ENCODE data around the gene RAPGEF1.
"Not testable (repeated sequence)": the region's sequence is repeated elsewhere in the genome, so short reads cannot be mapped to it uniquely, and the experiment has no call there.

The RAPGEF1 gene

DNA sequence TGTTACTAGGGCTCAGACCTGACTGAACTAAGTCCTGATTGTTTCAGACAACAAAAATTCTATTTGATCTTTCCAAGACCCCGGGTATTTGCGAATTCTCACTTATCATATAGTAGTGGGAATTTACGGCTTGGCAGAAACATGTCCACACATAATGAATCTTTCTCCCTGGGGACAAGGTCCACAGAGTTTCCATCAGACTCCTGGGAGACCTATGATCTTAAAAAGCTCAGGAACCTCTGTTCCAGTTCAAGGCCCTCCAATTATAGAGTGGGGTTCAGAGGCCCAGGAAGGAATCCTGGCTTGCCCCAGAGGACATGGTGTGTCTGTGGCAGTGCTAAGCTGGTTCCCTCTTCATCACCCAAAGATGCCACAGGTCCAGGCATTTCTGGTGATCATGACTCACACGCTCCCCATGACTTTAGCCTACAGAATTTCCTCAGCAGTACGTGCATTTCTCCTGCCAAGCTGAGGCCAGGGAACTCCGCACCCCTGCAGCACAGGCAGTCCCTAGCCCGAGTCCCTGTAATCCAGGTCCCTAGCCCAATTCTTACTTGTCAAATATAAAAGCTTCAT is 12.6 kb downstream of the RAPGEF1 start:
- DNase-seq: no peak

GRCh38 chr9:131724683-131725082 is 15.2 kb downstream of the RAPGEF1 start:
- no peak for DNase-seq

GRCh38 chr9:131723632-131724031 is 16.2 kb downstream of the RAPGEF1 start:
- no peak for DNase-seq

DNA sequence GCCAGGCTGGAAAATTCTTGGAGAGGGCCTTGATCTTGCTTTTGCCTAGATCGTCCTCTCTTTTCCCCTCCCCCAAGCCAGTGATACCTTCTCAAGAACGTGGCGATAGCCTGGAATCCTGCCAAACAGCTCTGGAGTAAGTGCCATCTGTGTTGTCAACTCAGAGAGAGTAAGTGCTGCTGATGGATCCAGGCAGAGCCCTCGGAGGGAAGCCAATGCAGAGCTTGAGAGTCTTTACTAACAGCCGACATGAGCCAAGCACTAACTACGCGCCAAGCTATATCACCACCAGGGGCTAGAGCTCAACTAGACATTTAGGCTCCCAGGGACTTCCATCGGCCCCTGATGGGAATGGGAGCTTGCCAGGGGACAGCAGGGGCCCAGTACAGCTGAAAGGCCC is 17.6 kb downstream of the RAPGEF1 start:
- no peak for DNase-seq

GRCh38 chr9:131721076-131721475 is 18.8 kb downstream of the RAPGEF1 start:
- no peak for DNase-seq

DNA sequence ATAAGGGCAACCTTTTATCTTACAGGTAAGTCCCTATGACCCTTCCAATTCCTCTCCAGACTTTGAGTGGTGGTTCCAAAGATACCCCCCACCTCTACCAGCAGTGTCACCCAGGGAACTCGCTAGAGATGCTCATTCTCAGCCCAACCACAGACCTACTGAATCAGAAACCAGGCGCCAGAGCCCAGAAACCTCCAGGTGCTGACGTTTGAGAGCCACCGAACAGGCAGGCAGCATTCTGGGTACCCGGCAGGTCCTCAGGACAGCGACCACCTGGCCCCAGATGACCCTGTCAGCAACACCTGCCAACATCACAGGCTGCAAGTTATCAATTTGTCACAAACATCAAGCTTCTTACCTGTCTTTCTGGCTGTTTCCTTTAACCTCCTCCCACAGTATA is 19.5 kb downstream of the RAPGEF1 start:
- DNase-seq: no peak

DNA sequence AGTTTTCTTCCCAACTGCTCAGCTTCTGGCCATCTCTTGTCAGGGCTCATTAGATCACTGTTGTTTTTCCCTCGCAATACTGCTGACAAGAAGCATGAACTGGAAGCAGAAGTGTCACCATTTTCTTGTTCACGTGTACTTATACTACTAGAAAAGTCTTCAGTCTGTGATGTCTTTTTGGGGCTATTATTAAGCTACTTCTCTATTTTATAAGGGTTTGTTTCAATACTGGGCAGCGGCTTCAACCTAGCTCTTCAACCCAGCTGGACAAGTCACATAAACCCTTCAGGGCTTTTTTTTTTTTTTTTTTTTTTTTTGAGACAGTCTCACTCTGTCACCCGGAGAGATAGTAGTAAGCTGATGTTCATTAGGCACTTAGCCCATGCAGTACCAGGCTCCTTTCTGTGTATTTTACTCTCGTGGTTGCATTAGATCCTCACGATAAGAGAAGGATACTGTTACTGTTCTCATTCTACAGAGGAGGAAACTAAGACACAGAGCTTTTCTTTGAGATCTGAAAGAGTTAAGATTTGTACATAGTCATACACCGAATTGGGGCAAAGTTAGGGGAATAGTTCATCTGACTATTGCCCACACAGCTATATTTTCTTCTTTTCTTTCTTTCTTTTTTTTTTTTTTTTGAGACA is 20.5 kb downstream of the RAPGEF1 start:
- DNase-seq: no peak

DNA sequence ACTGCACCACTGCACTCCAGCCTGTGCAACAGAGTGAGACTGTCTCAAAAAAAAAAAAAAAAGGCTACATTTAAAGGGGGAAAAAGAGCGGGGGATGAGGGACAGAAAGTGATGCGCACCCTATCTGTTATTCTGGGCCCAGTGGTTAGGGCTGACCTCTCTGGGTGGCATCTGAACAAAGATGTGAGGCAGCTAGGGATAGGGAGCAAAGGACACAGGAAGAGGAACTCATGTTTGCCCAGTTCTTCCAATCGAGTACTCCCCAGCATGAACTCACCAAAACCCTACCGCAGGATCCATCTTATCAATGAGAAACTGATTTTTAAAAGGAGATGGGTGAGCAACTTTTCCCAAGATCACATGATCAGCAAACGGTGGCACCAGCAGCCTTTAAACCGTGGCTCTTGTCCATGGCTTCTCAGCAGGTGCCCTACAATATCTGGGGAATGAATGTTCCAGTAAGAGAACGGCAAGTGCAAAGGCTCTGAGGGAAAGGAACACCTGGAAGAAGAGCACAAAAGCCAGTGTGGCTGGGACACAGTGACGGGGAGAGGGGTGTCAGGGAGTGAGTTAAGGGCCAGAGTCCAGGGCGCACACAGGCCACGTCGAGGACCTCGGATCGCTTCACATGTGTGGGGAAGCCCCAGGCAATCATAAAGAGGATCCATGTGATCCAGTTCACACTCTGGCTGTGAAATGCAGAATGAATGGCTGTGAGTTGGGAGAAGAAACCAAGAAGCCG is 22.0 kb downstream of the RAPGEF1 start:
- no peak for DNase-seq

DNA sequence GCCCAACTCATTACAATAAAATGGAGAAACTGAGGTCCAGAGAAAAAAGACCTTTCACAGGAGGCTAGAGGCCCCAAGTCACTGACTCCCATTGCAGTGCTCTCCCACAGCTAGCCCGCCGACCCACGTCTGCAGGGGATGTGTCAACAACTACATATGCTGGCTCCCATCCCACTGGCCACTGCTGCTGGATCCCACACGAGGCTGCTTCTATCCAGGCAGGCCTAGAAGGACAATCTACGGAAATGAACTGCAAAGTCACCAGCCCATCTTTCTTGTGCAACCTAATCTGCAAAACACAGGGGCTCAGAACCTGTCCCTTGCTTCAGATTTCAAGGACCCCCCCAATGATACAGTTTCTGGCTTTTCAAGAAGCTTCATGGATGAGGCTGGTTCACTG is 24.0 kb downstream of the RAPGEF1 start:
- no peak for DNase-seq

GRCh38 chr9:131714821-131715220 is 25.1 kb downstream of the RAPGEF1 start:
- DNase-seq: no peak

- no peak for DNase-seq
Measured at GRCh38 chr9:131714161-131714646, 25.7 kb downstream of the RAPGEF1 start.

DNA sequence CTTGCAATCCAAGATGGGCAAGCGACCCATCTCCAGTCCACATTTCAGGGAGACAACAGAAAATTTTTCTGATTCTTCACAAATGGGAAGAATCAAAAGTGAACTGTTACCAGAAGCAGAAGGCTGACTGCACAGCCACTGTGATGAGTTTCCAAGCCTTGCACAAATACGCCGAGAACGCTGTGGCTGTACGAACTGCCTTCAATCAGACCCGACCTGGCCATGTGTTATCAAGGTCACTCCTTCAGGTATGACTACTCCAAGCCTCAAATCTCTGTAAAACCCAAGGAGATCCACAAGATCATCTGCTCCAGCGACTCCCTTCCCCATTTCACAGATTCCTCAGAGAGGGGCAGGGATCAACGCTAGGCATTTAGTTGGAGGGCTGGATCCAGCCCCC is 26.9 kb downstream of the RAPGEF1 start:
- no peak for DNase-seq

DNA sequence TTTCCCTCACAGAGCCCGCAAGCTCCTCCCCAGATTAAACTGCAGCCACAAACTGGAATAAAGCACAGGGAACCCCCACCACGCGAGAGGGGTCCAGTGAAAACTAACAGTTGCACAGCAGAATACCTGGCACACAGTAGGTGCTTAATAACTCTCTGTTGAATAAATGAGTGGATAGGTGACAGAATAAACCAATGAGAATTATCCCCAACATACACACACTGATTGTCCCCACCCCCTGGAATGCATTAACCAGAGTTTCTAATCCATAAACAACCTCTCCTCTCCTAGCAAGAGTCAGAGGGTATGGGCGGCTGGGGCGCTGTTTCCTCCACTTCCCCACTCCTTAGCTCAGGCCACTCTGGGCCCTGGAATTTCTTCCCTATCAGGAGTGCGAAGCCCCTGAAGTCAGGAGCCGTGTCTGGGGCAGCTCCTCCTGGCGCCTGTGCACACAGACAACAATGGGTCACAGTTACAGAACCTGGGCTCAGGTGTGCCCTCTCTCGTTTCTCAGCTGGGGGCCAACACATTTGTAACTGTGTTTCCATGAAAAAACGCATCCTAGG is 27.6 kb downstream of the RAPGEF1 start:
- no peak for DNase-seq

DNA sequence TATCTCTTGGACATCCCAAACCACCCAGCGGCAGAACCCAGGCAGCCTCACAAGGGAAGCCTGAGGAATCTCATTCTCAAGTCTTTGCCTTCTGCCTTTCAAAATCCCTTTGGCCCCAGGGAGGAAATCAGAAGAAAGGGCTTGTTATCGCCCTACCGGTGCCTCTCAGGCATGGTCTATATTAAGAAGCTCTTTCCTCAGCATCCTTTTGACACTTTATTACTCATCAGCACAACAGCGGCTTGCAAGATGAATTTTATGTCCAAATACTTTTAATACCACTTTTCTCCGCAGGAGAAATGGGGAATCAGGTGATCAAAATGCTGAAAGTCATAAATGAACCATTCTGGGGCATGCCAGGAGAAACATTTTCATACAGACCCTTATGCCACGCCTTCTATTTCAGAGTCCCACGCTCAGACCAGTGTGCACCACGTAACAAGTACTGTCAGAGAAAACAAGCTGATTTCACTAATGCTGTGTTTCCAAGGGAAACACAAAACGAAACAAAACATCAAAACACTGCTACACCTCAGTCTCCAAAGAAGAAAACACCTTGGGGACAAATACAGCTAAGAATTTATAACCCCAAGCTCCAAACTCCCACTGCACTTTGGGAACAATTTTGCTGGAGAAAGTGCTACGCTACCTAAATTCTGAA is 30.0 kb downstream of the RAPGEF1 start:
- no peak for DNase-seq

DNA sequence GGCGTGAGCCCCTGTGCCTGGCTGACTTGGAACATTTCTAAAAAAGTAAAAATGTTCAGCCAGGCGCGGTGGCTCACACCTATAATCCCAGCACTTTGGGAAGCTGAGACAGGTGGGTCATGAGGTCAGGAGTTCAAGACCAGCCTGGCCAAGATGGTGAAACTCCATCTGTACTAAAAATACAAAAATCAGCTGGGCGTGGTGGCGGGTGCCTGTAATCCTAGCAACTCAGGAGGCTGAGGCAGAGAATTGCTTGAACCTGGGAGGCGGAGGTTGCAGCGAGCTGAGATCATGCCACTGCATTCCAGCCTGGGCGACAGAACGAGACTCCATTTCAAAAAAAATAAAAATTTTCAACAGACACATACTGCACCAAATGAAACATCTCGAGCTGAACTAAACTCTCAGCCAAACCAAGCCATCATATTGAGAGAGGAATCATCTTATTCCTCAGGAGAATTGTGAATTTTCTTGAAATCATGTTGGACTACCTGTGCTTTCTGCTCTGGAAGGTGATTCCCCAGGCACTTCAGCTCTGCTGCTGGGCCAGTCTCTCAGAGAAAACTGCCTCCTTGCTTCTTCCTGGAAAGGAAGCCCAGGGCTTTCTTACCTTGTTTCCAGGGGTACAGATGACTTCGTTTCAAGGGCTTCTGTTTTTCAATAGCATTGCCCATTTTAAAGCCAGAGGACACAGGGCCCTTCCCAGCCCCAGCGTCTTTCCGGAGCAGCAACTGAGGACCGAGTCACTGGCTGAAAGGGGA is 30.7 kb downstream of the RAPGEF1 start:
- DNase-seq: not testable (repeated sequence)

GRCh38 chr9:131708226-131709002 is 31.5 kb downstream of the RAPGEF1 start:
- DNase-seq: no peak

GRCh38 chr9:131707733-131708157 is 32.1 kb downstream of the RAPGEF1 start:
- no peak for DNase-seq

GRCh38 chr9:131707050-131707449 is 32.8 kb downstream of the RAPGEF1 start:
- no peak for DNase-seq

DNA sequence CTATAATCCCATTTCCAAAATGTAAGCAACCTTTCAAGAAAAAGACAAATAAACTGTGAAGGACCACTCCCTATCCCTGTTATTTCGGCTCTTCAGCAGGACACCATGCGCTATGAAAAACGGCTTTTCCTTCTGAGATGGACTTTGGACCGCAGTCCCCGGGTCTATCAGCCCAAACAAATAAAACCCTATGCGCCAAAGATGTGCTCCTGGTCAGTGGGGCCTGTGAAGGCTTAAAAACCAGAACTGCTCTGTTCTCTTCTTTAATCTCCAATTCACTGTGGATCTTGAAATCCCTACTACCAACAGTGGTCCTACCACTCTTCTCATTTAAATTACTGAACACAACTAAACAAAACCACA is 33.3 kb downstream of the RAPGEF1 start:
- DNase-seq: no peak

DNA sequence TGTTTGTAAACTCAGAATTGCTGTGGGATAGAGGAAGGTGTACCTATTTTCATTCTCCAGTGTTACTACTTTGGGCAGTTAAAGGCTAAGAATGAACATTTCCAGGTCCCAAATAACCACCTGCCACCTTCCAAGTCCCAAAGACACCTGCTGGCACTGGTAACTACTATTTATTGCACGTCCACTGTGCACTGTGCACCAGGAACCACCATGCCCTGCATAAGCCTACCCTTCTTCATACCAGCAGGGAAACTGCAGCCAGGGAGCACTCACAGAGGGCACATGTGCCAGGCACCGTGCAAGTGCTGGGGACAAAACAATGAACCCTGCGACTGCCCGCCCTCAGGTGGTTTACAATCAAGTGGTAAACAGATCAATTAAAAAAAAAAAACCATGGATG is 34.9 kb downstream of the RAPGEF1 start:
- DNase-seq: no peak

DNA sequence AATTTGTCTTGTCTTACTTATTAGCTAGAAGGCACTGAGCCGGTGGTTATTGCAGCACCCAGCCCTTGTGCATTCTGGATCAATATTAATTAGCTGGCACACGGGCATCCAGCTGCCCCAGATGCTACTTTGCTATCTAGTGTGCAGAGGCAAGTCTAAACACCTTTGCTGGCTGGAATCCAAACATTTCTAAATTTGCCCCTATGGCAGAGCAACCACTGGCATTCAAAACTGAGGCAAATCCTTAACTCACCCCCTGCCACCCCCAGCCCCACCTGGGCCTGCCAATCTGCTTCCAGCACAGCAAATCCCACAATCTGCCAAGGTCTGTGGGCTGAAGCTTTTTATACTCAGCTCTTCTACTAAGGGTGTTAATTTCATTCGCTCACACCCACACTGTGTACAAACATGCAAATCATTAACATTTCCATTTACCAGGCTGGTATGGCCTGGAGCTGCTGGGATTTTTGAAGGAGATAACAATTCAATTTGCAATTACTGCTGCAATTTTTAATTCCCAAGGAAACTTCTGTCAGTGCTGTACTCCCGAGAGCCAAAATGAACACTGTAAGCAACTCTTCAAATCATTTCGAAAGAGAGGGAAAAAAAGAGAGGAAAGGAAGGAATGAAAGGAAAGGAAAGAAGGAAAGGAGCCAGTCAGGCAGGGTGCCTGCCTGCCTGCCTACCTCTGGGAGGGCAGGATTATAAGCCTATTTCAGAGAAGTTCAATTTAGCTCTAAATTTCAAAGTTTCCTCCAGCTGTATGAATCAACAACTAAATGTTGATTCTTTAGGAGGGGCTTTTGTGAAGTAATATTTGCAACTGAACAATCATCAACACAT is 35.5 kb downstream of the RAPGEF1 start:
- no peak for DNase-seq

Data from activated gamma-delta T cell treated with Interleukin-2 at 50 U/mL for 16 hours (primary cell).